Erythroblast (primary cell): ENCODE measurements around the gene BPIFB6.

ENCODE experiments used
- DNase-seq, 2 experiments: peaks; one replicate each; lab custom pipeline; 2025; lab: John Stamatoyannopoulos, UW
- GATA1 ChIP-seq: IDR thresholded peaks from 2 replicates; pipeline ENCODE4 v1.6.1; 2011; ENCODE audit warnings: low read depth, mild to moderate bottlenecking, control low read depth, low read length, moderate library complexity
- POLR2A ChIP-seq: IDR thresholded peaks from 2 replicates; pipeline ENCODE4 v1.6.1; 2011; ENCODE audit warnings: mild to moderate bottlenecking, low read length

Gene BPIFB6

GRCh38 chr20:33081411-33082154, 50.1 kb downstream of the BPIFB6 start:
- TF ChIP-seq POLR2A = no peak
- TF ChIP-seq GATA1 = no peak
- DNase-seq = no peak

GRCh38 chr20:33082546-33082945, 51.1 kb downstream of the BPIFB6 start:
- TF ChIP-seq POLR2A (no peak), GATA1 (no peak)
- no peak for DNase-seq

- no peak for TF ChIP-seq GATA1
Observed at GRCh38 chr20:33083544-33084340, 52.3 kb downstream of the BPIFB6 start.

GRCh38 chr20:33084722-33085121, 53.3 kb downstream of the BPIFB6 start:
- DNase-seq = no peak
- TF ChIP-seq GATA1 = no peak
- no peak for TF ChIP-seq POLR2A

More at GRCh38 chr20:33083544-33084340, 52.3 kb downstream of the BPIFB6 start:
- no peak for DNase-seq

- no peak for DNase-seq
- TF ChIP-seq POLR2A = no peak
- no peak for TF ChIP-seq GATA1
Observed at GRCh38 chr20:33086052-33086722, 54.7 kb downstream of the BPIFB6 start.

- DNase-seq = no peak
- TF ChIP-seq POLR2A (no peak), GATA1 (no peak)
Observed at GRCh38 chr20:33091147-33091546, 59.7 kb downstream of the BPIFB6 start.

GRCh38 chr20:33091693-33092092, 60.2 kb downstream of the BPIFB6 start:
- TF ChIP-seq GATA1 = no peak
- no peak for TF ChIP-seq POLR2A
- no peak for DNase-seq

GRCh38 chr20:33092361-33092760, 60.9 kb downstream of the BPIFB6 start:
- TF ChIP-seq GATA1 = no peak
- no peak for TF ChIP-seq POLR2A
- DNase-seq = no peak

- no peak for TF ChIP-seq POLR2A
- TF ChIP-seq GATA1 = no peak
- DNase-seq = no peak
Observed at GRCh38 chr20:33093074-33093473, 61.6 kb downstream of the BPIFB6 start.

GRCh38 chr20:33093582-33093981, 62.1 kb downstream of the BPIFB6 start:
- TF ChIP-seq POLR2A = no peak
- no peak for TF ChIP-seq GATA1
- DNase-seq = no peak
